GM20431 (cell line): ENCODE measurements around the gene EVA1B.

ENCODE experiments used
- in situ Hi-C: fragments of 300-500 bp; cut with MseI, MboI; formaldehyde crosslinking; loops from one replicate; pipeline ENCODE4 v1.15.0; 2020; ENCODE audit warnings: low sequenced_read_pairs; ENCODE audit not compliant: unreplicated experiment

EVA1B gene, protein sequence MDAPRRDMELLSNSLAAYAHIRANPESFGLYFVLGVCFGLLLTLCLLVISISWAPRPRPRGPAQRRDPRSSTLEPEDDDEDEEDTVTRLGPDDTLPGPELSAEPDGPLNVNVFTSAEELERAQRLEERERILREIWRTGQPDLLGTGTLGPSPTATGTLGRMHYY

GRCh38 chr1:36323636-36324352 lies at the start of gene EVA1B:
TSS of gene EVA1B (minus strand) at chr1:36323645. CDS start at chr1:36323037, 608 bp downstream.
- in situ Hi-C loops = no loop called here

DNA sequence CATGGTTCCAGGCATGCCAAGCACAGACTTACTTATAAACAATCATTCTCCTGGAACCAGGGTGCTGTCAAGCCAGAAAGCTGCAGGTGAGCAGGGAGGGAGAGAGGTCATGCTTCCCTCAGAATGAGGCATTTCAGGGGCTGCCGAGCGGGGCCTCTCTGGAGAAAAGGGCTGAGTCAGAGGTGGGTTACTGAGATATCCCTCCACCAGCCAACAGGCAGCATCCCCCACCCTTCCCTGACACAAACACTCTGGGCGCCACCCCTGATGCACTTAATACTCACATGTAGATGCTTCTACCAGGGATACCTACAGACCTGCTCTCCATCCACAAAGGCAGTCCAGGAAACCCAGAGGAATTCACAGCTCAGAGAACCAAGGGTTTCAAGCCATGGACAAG lies 49.2 kb upstream of the EVA1B start:
- in situ Hi-C loops = no loop called here

DNA sequence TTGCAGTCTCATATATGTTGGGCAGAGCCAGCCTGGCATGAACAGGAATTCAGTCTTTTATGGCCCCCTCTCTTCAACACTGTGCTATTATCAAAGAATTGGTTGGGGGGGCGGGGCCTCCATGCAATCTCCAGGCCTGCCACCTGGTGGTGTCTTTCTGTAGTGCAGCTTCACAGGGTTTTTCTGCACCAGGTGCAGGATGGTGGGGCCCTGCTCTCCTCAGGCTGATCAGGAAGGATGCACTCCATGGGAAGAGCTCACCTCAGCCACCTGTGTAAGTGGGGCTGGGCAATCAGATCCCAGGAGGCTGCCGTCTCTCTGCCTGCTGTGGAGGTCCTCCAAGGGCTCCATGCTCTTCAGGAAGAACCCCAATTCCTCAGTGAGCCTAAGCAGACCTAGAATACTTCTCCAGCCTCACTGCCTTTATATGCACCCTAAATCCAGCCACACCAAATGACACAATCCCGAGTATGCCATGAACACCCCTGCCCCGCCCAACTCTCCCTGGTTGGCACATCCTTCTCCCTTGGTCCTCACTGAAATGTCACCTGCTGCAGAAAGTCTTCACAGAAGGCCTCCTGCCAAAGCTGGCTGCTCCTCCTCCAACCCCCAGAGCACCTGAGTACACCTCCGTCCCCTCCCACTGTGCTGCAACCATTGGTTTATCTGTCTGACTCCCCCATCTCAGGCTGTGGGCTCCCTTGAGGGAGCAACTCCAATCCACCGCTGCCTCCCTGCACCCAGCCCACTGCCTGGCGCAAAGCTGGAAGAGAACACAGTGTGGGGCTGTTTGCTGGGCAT lies 45.8 kb upstream of the EVA1B start:
- in situ Hi-C loops = no loop called here

- in situ Hi-C loops = no loop called here
Measured at GRCh38 chr1:36367798-36368197, 44.4 kb upstream of the EVA1B start.

GRCh38 chr1:36367066-36367465 lies 43.6 kb upstream of the EVA1B start:
- in situ Hi-C loops = no loop called here

DNA sequence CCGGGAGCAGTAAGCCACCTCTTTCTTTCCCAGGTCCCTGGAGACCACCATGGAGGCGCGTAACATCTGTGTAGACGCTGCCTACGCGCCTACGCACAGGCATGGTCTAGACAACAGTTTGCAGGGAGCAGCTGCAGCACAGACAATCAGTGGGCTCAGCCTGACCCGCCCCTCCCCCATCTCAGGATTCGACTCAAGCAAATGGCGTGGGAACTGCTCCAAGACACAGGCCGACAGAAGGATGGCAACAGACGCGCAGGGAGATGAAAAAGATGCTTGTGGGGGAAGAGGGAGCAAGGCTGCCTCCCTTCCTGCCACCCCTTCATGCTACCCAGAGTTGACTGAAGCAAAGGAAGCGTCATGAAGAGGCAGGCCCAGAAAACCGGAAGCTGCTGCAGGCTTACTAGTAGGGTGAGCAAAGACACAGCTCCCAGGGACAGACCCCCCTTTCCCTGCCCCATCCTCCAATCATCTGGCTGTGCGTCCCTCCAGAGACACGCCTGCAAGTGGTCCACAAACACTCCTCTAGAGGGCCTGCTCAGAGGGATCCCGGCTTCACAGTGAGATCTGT lies 42.7 kb upstream of the EVA1B start:
- in situ Hi-C loops = no loop called here

GRCh38 chr1:36365381-36365780 lies 41.9 kb upstream of the EVA1B start:
- in situ Hi-C loops = no loop called here

- in situ Hi-C loops = no loop called here
Measured at GRCh38 chr1:36359911-36360550, 36.6 kb upstream of the EVA1B start.

DNA sequence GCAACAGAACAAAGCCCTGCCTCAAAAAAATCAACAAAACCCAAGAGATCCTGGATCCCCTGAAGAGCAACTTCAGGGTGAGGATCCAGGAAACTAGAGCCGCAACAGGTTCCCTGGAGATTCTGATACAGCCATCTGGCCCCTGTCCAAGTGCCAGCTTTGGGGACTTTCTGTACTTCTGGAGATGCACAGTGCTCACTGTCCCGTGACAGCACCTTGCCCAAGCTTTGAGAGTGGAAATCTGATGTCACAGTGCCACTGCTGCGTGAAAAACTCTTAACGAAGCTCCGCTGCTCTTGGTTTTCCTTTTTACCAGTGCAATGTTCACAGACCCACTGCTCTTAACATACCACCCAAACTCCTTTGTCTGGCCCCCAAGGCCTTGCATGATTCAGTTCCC lies 35.9 kb upstream of the EVA1B start:
- in situ Hi-C loops = no loop called here

DNA sequence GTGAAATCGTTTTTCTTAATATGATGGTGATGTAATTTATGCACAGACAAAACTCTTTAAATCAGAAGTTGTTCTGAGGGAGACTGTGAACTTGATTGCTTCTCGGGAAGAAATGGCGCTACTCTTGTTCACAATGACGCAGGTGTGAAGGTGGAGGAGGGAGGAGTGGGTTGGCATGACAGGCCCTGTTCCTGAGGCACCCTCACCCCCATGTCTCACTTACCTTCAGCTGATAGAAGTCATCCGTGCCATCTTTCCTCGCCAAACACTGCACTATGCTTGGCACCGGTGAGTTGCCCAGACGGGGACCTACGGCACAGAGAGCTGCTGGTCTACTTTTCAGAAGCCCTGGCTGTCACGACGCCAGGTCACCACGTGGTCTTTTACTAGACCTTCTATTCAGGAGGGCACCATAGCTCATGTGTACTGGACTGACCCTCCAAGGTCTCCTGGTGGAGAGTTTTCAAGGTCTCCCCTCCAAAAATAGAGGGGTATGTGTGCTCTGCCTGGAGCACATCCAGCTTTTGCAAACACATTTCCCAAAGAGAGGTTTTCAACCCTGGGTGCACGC lies 35.2 kb upstream of the EVA1B start:
- in situ Hi-C loops = no loop called here

DNA sequence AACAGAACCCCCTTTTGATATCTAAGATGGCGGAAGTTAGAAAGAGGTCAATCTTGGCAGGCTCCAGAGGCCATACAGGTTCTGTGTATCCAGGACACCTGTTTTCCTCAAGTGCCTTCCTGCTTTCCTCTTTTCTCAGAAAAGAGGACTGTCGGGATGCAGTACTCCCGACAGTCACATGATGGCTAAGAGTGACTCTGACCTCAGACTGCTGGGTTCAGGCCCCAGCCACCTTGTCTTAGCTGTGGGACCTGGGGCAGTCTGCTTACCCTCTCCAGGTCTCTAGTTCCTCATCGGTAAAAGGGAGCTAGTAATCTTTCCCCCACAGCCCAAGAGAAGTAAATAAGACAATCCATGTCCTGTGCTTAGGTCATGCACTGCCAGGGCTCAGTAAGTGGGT lies 32.4 kb upstream of the EVA1B start:
- in situ Hi-C loops = no loop called here

DNA sequence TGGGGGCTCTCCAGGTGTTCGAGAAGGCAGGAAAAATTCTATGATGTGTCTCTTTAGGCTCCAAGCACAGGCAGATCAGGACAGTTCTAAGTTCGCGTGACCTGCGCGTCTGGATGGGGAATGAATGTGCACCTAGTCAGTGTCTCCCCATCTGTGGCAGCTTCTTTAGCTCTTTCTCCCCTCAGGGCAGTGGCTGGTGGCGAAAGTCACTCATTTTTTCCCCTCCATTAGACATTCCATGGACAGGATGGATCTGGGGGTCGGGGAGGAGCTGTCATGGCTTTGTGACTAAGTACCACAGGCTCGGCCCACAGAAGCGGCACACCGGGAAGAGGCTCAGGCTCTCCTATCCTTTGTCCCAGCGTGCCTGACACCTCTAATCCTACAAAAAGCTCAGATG lies 31.0 kb upstream of the EVA1B start:
- in situ Hi-C loops = no loop called here

DNA sequence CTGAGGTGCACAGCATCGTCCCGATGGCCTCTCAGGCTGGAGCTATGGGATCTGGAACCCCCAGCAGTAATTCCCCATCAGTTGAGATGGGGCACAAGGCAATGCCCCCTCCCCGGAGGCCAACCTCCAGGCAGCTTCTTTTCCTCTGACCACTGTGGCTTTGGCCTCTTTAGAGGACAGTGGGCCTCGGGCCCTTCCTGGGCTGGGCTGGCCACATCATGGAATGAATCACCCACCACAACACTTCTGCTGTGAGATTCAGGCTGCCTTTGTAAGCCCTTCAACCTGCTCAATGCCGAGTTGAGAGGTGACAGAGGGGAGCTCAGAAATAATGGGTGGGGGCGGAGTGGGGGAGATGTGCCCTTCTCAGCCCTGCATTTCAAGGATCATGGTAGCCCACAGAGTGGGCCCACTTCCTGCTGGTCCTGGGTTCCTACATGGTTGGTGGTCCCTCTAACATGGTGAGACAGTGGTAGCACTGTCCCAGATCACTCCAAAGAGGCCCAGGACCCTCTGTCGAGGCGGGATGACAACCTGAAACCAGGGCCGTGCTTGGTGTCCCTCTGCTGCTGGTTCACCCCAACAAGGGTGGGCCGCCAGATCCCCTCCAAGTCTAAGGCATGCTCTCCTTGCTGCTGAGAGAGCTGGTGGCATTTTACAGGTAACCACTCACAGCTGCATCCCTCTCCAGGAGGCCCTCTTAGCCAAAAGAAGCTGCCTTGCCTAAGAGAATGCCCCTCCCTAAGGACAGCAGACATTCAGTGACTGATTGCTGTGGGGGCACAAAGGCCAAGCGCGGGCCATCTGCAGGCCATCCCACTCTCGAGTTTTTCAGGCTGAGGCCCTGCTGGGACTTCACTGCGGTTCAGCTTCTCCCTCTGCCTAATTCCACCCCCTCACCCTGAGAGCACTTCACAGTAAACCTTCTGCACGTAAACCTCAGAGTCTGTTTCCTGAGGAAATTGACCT lies 29.7 kb upstream of the EVA1B start:
- in situ Hi-C loops = no loop called here

DNA sequence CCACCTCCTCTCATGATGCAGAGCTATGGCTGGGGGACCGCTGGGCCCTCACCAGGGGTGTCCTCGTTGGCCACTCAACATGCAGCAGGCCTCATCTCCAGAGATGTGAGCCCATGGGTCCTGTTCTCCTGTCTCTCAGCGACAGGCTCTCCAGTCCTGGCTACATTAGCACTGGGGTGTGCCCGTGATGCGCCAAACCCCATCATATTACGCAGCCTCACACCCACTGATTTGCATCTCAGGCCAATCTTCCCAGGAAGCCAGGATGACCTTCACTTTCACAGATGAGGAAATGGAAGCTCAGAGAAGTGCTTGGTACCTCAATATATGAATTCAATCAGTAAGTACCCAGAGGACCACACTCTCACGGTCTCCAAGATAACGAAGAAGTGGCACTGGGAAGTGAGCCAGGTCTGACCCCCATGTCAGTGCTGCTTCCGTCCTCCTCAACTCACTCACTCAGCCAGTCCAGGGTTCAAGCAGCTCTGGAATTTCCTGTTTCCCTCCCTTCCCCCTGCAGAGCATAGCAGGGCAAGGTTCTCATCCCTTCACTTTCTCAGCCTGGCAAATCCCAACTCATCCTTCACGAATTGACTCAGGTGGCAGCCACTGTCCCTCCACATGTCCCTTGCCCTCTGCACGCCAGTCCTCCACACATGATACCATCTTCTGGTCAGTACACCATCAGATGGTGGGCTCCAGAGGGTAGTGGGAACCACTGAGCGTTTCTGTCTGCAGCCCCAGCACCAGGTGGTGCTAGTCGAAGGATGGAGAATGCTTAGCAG lies 28.9 kb upstream of the EVA1B start:
- in situ Hi-C loops = no loop called here

- in situ Hi-C loops = no loop called here
Measured at GRCh38 chr1:36351227-36351977, 28.0 kb upstream of the EVA1B start.

DNA sequence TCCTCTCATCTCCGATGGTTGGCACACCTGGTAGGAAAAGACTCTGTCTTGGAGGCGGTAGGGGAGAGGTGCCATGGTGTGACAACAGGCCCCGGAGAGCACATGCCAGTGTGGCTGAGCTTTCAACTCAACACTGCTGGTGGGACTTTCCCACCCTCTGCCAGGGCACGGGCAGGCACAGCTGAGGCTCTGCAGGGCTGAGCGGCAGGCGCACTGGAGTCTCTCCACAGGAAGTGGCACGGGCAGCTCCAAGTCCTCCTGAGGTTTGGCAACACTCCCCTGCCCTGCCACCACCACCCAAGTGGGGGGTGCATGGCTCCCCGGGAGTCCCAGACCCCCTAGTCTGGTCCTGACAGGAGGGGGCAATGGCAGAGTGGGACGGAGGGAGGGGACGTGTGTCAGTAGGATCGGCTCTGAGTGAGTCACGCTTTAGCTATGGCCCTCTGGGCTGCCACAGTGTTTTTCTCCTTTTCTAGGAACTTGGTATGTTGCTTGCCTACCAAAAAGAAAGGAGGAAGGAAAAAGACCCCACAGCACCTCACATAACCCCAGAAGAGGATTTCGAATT lies 27.3 kb upstream of the EVA1B start:
- in situ Hi-C loops = no loop called here

DNA sequence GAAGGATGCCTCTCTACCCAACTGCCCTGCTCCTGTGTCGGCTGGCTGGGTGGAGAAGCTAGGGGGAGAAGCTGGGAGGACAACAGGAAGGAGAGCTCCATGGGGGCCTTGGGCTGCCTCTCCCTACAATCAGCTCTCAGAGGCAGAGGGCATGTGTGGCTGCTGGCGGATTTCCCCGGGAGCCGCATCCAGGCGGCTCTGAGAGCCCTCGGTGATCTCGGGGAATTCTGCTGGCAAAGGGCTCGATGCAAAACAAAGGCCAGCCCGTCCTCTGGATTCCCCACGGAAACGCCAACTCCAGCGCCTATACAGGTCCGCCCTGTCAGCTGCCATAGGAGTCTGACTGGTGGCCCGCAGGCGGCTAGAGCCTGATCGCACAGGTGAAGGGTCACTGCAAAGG lies 26.4 kb upstream of the EVA1B start:
- in situ Hi-C loops = loop anchor here (10.0 kb wide), 1 partner anchor 75 kb away; no protein-coding TSS in a partner anchor
